Pons (tissue), 1 donor: ENCODE measurements around the gene HCST.
A peak's percentile ranks its signal among the peaks of the same experiment; 100 is the strongest.
"Not testable (repeated sequence)": the region's sequence is repeated elsewhere in the genome, so short reads cannot be mapped to it uniquely, and the experiment has no call there.

Experiments used
- DNase-seq: peaks from one replicate; pipeline ENCODE4 v3.0.0-alpha.2; 2016; ENCODE audit warnings: low spot score

HCST gene

GRCh38 chr19:35901854-35902661, at the start of gene HCST:
HCST (plus strand) TSS chr19:35902529; CDS start chr19:35902594, 65 bp downstream.
- DNase-seq: no peak

DNA sequence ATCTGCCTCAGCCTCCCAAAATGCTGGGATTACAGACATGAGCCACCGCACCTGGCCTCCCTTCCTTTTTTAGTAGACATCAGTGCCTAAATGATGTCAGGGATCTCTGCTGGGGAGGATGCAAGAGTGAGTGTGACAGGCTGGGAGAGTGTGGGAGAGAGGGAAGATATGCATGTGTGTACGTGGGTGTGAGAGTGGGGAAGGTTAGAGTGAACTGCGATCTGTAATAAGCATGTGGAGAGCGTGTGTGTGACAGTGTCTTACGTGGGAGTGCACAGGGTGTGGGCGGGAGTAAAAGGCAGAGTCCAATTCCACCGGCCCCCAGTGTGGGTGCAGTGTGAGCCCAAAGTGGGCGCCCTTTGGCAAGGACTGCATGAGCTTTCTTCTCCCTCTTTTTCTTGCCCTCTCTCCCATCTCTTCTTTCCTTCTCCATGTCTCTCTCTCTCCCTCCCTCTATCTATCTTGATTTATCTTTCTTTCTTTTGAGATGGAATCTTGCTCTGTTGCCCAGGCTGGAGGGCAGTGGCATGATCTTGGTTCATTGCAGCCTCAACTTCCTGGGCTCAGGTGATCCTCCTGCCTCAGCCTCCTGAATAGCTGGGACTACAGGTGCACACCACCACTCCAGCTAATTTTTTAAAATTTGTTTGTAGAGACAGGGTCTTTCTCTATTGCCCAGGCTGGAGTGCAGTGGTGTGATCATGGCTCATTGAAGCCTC, 49.1 kb upstream of the HCST start:
- DNase-seq: no peak

- no peak for DNase-seq
Measured at GRCh38 chr19:35856546-35857149, 45.7 kb upstream of the HCST start, which contains the start of gene KIRREL2. KIRREL2 (plus strand) TSS chr19:35856911; CDS start chr19:35857120, 209 bp downstream.

- DNase-seq: no peak
Measured at GRCh38 chr19:35858311-35858710, 44.0 kb upstream of the HCST start.

DNA sequence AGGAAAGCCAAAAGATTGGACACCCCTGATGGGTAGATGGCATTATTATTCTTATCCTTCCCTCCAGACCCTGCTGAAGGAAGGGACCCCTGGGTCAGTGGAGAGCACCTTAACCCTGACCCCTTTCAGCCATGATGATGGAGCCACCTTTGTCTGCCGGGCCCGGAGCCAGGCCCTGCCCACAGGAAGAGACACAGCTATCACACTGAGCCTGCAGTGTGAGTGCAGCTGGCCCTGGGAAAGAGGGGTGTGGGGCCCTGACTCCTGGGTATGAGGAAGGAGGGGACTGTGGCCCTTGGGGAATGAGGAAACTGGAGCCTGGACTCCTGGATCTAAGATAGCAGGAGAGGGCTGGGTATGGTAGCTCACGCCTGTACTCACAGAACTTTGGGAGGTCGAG, 42.9 kb upstream of the HCST start:
- no peak for DNase-seq

DNA sequence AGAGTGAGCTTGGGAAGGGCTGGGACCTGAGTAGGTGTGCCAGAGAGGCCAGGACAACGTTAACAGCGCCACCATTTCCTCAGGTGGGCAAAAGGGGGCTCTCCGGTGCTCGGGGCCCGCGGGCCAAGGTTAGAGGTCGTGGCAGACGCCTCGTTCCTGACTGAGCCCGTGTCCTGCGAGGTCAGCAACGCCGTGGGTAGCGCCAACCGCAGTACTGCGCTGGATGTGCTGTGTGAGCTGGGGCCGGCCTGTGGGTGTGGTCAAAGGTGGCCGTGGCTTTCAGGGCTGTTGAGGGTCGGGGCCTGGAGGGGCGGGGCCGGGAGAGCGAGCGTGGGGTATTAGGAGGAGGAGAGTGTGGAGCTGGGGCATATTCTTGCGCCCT, 41.9 kb upstream of the HCST start:
- DNase-seq: no peak

- no peak for DNase-seq
Measured at GRCh38 chr19:35860818-35861639, 41.3 kb upstream of the HCST start.

GRCh38 chr19:35861640-35862160, 40.6 kb upstream of the HCST start:
- DNase-seq: no peak

- no peak for DNase-seq
Measured at GRCh38 chr19:35862528-35862927, 39.8 kb upstream of the HCST start.

DNA sequence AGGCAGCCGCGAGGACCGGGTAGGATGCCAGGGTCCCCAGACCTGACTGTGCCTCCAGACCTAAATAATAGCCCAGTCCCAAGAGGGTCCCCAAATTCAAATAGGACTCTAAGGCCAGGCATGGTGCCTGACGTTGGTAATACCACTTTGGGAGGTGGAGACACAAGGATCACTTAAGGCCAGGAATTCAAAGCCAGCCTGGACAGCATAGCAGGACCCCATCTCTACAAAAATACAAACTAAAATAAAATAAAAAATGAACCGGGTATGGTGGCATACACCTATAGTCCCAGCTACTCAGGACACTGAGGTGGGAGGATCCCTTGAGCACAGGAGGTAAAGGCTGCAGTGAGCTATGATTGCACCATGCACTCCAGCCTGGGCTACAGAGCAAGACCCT, 39.3 kb upstream of the HCST start:
- DNase-seq: no peak

DNA sequence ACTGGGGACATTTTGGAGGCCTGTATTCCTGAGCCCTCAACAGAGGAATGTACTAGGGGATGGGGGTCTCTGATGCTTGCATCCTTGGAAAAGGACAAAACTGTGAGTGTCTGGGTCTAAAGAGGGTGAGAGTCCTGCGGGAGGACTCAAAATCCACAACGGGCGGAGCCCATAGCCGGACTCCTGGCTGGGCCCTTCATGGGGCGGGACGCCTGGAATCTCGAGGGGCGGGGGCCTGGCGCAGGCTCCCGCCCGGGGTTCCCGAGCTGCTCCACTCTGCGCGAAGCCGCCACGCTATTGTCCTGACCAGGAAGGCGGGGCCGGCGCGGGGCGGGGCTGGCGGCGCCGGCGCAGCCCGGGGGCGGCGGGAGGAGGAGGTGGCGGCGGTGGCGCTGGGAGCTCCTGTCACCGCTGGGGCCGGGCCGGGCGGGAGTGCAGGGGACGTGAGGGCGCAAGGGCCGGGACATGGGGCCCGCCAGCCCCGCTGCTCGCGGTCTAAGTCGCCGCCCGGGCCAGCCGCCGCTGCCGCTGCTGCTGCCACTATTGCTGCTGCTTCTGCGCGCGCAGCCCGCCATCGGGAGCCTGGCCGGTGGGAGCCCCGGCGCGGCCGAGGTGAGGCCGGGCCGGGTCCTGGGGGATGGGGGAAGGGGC, 34.0 kb upstream of the HCST start, which contains the start of gene APLP1:
Gene APLP1, plus strand, starts transcription at position 403 of the 651 bp plus-strand sequence. Its CDS starts 63 bp downstream, at position 466.
- DNase-seq: peak; percentile 91

GRCh38 chr19:35868823-35869326, 33.5 kb upstream of the HCST start:
- no peak for DNase-seq

DNA sequence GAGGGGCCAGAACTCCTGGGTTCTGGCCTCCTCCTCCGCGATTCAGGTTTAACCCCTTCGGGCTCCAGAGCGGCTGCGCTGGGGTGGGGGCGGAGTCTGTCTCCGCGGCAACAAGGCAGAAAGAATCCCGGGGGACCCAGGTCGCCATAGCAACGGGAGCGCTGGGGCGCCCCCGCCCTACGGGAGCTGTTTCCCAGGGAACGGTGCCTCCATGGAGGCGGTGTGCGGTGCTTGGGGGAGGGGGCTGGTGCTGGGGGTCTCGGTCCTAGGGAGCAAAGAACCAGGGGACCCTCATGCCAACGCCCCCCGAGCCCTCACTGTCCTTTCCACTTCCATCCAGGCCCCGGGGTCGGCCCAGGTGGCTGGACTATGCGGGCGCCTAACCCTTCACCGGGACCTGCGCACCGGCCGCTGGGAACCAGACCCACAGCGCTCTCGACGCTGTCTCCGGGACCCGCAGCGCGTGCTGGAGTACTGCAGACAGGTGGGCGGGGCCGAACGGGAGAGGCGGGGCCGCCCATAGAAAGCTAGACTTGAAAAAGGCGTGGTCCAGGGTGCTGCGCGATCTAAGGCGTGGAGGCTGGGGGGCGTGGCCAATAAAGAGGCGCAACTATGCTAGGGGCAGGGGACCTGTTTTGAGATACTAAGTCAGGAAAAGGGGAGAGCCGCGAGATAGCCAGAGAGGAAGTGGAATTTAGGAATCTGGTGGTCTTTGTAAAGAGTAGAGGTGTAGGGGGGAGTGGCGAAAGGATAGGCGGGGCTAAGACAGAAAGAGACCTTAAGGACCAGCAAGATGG, 32.8 kb upstream of the HCST start:
- peak; percentile 81 for DNase-seq

DNA sequence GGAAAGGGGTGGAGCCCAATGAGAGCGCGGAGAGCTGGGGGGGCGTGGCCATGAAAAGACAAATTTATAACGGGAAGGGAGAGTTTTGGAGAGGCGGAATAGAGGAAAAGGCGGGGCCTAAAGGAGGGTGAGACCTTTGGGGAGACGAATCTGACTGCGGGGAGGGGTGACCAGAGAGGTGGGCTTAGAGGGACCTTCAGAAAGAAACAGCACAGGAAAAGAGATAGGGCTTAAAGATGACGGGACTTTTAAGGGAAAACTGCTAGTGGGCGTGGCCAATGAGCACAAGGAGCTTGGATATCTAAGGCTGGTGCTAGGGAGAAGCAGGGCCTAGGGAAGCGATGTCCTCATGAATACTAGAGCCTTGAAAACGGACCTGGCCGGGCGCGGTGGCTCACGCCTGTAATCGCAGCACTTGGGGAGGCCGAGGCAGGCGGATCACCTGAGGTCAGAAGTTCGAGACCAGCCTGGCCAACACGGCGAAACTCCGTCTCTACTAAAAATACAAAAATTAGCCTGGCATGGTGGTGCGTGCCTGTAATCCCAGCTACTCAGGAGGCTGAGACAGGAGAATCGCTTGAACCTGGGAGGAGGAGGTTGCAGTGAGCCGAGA, 32.1 kb upstream of the HCST start:
- not testable (repeated sequence) for DNase-seq

DNA sequence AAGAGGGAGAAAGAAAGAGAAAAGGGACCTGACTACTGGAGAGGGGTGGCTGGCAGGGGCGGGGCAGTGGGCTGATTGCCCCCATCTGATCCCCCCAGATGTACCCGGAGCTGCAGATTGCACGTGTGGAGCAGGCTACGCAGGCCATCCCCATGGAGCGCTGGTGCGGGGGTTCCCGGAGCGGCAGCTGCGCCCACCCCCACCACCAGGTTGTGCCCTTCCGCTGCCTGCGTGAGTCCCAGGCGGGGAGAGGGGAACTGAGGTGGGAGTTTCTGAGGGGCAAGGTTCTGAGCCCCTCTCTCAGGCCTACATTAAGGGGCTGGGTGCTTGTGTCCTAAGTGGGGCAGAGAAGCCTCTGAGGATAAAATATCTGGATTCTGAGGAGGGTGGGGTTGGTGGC, 31.5 kb upstream of the HCST start:
- DNase-seq: no peak

DNA sequence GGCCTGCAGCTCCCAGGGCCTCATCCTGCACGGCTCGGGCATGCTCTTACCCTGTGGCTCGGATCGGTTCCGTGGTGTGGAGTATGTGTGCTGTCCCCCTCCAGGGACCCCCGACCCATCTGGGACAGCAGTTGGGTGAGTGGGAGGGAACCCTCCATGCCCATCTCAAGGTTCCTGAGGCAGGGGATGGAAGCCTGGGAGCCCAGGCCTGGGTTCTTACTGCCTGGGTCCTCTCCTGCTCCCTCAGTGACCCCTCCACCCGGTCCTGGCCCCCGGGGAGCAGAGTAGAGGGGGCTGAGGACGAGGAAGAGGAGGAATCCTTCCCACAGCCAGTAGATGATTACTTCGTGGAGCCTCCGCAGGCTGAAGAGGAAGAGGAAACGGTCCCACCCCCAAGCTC, 30.7 kb upstream of the HCST start:
- no peak for DNase-seq

GRCh38 chr19:35872180-35872579, 30.1 kb upstream of the HCST start:
- no peak for DNase-seq

GRCh38 chr19:35874392-35874930, 27.9 kb upstream of the HCST start:
- DNase-seq: no peak

DNA sequence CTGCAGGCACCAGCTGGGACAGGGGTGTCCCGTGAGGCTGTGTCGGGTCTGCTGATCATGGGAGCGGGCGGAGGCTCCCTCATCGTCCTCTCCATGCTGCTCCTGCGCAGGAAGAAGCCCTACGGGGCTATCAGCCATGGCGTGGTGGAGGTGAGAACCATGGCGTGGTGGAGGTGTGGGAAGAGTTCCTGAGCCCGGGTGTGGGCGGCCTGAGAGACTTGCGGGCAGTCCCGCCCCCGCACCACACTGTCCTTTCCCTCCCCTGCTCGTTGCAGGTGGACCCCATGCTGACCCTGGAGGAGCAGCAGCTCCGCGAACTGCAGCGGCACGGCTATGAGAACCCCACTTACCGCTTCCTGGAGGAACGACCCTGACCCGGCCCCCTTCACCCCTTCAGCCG, 23.3 kb upstream of the HCST start:
- no peak for DNase-seq
